Stimulated activated CD8-positive, alpha-beta memory T cell treated with anti-CD3 and anti-CD28 coated beads, Interleukin-15, amount 100 ng/mL, for 1 hour (primary cell): ENCODE results near the gene TGFB1.

Experiments
- DNase-seq: peaks from one replicate; pipeline ENCODE4 v3.0.0-alpha.2; 2020; ENCODE audit warnings: low read depth

TGFB1 gene

GRCh38 chr19:41341669-41342490 is 11.8 kb downstream of the TGFB1 start:
- no peak for DNase-seq

GRCh38 chr19:41339936-41340335 is 13.8 kb downstream of the TGFB1 start:
- no peak for DNase-seq

DNA sequence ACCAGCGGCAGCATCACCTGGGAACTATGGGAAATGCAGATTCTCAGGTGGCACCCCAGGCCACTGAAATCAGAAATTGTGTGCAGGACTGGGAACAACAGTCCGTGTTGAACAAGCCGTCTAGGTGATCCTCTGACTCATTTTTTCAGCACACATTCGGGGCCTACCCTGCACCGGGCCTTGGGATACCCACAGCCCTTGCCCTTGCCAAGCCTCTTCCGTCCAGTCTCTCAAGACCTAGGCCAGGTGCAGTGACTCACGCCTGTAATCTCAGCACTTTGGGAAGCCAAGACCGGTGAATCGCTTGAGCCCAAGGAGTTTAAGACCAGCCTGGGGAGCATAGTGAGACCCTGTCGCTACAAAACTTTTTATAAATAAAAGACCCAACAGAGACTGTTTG is 18.3 kb downstream of the TGFB1 start:
- DNase-seq: no peak

DNA sequence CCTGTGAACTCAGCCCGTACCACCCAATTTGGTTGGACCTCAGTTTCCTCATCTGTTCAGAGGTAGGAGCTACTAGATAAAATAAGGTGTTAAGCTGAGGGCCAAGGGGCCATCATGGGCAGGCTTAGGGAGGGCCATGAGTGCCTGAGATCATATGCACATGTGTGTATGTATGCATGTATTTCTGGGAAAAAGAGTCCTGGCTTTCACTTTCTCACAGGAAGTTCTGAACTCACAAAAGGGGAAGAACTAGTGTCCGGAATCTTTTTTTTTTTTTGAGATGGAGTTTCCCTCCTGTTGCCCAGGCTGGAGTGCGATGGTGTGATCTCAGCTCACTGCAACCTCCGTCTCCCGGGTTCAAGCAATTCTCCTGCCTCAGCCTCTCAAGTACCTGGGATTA is 18.9 kb downstream of the TGFB1 start:
- DNase-seq: no peak

GRCh38 chr19:41332468-41332867 is 21.3 kb downstream of the TGFB1 start:
- no peak for DNase-seq

GRCh38 chr19:41332000-41332399 is 21.7 kb downstream of the TGFB1 start:
- DNase-seq: no peak

- no peak for DNase-seq
Measured at GRCh38 chr19:41330946-41331678, 22.6 kb downstream of the TGFB1 start.

GRCh38 chr19:41330481-41330880 is 23.2 kb downstream of the TGFB1 start:
- DNase-seq: no peak

DNA sequence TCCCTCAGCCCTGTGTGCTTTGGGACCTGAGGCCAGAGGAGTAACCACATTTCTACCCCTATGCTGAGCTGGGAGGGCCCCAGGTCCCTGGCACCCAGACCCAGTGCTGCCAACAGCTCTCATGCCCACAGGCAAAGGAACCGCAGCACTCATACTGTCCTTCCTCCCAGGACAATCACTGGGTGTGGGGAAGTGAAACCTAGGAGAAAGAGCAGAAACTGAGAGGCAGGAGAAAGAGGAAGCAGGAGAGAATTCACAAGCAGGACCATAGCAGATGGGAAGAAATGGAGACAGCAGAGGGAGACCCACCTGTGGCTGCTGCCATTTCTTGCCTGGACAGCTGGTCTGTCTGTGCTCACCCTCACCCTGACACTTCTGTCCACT is 24.9 kb downstream of the TGFB1 start:
- DNase-seq: no peak

- no peak for DNase-seq
Measured at GRCh38 chr19:41328157-41328841, 25.4 kb downstream of the TGFB1 start.

DNA sequence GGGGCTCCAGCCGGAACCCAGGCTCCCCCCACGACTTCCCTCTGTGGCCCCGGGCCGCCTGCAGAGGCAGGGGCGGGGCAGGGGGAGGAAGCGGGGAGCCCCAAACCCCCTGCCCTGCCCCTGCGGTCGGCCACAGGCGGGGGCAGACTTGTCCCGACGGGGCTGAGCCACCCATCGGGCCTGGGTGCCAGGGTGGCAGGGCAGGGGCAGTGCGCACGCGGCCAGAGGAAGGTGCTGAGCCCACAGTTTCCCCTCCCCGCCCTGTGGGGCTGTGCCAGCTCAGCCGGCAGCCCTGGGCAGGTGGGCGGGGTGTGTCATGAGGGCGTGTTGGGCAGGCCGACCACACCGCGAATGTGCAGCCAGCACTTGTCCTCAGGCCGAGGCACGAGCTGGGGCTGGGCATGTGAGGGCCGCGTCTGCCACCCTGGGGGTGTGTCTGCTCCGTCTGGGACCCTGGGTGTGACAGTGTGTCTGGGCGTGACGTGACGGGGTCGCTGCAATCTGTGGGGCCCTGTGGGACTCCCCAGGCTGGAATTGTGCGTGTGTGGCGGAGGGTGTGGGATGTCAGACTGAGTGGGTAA is 26.1 kb downstream of the TGFB1 start:
- DNase-seq: peak; percentile 58

DNA sequence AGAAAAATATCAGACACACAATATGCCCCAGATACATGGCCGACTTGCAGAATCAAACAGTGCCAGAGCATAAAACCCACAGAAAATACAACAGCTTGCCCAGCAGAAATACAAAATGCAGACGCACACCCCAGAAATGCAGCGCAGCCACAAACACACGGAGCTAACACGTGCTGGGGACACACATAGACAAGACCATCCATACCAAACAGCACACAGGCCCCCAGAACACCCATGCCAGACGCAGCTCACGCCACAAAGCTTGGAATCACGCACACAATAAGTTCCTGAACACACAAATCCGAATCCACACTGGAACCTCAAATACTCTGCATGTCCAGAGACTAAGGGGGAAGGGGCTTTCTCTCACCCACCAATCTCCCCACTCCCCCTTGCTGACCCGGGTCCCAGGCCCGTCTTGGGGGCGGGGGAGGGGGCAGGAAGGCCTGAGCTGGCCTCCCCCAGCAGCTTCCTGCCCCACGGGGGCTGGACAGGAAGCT is 26.6 kb downstream of the TGFB1 start:
- no peak for DNase-seq

GRCh38 chr19:41325947-41326706 is 27.6 kb downstream of the TGFB1 start:
- no peak for DNase-seq

GRCh38 chr19:41325640-41325946 is 28.1 kb downstream of the TGFB1 start:
- DNase-seq: no peak

GRCh38 chr19:41324921-41325639 is 28.6 kb downstream of the TGFB1 start:
- no peak for DNase-seq

DNA sequence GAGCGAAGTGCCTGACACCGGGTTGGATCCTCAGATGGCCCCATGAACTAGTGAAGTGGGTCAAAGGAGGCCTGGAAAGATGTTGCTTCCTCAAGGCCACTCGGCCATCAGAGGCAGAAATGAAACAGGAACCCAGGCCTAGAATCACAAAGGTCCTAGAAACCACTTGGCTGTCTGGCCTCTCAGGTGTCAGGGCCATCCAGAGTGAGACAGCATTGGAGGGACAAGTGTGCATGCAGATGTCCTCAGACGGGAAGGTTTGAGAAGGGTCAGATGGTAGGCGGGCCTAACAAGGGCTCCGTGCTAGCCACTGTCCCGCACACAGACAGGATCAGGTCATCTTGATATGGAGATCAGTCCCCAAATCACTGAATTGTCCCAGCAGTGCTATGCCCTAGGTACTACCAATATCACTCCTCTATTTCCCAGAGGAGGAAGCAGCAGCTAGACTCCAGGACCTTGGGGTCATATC is 29.5 kb downstream of the TGFB1 start:
- no peak for DNase-seq

DNA sequence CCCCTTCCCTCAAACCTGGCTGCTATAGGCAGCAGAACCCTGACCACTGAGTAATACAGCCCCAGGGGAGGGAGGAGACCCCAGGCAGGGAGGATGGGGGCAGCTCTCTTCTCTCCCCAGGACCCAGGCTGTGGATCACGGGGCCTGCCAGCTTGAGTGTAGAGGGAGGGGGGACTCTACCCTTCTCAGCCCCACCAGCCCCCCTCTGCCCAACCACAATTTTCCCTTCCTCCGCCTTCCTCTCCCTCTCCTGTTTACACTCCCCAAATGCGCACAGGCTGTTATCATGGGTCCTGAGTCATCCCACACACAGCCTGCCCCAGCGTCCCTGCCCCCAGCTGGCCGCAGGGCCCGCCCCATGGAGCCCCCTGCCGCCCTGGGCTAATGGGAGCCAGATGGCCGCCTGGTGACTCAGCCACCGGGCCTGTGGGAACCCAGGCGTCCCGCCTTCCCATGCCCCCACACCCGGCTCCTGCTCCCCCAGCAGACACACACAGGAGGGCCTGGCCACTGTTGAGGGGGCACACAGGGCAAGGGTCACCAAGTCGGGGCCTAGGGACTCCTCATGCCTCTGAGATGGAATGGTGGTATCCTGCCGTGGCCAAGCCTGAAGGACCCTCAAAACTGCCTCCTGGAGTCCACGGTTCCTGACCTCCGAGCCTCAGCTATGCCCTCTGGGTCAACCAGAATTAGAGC is 30.1 kb downstream of the TGFB1 start:
- DNase-seq: no peak

DNA sequence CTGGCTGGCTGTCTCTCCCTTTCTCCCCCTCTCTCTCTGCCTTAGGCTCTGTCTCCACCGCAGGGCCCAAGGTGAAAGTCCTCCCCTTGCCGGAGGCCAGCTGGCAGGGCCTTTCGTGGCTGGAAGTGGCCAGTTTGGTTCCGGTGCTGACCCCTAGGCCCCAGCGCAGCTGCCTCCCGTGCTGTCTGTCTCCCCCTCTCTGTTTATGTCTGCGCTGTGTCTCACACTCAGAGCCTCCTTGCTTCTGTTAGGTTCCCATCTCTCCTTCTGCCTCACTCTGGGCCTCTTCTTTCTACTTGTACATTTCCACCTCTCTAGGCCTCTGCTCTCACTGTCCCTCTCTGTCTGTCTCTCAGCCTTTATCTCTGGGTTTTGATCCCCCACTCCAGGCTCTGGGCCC is 30.7 kb downstream of the TGFB1 start:
- no peak for DNase-seq

DNA sequence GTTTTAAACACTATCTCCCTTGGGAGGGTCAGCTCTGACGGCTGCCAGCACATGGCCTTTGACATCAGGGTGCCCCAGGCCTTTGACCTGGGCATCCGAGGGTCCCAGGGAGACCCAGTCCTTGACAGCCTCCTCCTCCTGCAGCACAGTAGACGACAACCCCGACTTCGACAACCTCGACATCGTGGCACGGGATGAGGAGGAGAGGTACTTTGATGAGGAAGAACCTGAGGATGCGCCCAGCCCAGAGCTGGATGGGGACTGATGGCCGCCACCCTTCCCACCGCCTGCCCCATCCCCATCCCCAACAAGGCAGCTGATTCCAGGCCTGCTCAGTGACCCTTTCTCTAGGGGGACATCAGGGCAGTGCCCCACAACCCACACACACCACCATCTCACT is 31.3 kb downstream of the TGFB1 start:
- DNase-seq: no peak

DNA sequence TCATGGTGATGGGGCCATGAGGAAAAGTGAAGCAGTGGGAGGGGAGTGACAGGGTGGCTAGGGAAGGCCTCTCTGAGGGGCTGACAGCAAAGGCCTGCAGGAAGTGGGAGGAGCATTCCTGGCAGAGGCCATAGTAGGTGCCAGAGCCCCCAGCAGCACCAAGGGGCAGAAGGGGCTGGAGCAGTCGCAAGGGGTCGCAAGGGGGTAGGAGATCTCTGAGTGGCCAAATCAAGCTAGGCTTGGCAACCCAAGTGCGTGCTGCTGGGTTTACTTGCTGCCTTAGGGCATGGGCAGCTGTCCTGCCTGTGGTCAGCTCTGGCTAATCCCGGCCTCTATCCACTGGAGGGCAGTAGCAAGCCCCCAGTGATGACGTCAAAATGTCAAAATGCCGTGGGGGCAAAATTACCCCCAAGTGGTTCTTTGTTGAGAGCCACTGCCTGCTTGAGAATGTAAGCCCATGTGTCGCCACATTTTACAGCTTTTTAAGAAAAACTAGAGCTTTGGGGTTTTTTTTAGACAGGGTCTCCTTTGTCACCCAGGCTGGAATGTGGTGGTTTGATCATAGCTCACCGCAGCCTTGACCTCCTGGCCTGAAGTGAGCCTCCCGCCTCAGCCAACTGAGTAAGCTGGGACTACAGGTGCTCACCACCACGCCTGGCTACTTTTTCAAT is 32.0 kb downstream of the TGFB1 start:
- no peak for DNase-seq
